Nucleus accumbens (tissue), 56 donors: Measurements from ENCODE around the gene ABCA3.
"Not testable (repeated sequence)": the region's sequence is repeated elsewhere in the genome, so short reads cannot be mapped to it uniquely, and the experiment has no call there.

Experiments used
- DNase-seq, 56 donors: peaks; one replicate each; lab custom pipeline; 2025; lab: John Stamatoyannopoulos, UW

Gene ABCA3

DNA sequence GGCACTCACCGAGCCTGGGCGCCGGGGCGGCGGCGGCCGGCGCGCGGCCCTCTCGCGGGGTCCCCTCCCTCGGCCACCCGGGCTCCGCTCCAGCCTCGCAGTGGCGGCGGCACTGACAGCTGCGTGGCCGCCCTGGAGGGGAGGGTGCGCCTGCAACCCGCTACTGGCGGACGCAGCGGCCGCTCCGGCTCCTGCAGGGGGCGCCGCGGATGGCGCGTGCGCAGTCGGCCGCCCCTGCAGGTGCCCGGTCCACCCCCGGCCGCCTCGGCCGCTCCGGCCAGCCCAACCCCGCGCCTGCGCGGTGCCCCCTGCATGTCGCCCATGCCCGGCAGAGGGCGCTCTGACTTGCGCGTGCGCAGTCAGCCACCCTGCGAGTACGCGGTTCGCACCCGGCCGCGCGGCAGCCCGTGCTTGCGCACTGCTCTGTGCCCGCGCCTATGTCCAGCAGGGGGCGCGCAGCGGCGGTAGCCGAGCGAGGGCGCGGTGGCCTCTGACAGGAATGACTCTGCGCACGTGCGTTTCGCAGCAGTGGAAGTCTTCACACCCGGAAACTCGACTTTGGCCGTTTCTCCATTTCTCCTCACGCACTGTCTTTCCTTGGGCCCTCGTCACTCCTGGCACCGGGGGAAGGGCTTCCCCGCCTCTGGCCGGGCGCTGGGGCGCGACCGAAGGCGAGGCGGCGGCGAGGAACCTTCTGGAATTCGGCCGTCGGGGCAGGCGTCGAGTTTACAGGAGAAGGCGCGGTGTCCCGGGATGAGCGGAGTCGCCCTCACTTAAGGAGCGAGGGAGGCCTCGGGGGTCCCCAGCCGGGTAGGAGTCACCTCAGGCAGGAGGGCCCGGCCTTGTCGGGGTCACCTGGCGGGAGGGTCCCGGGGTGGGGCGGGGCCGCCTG, at the start of gene ABCA3:
ABCA3 (minus strand) TSS at position 165 of the 892 bp plus-strand sequence. CDS start 14,262 bp downstream, outside the sequence.
- peak in 55 of 56 donors; percentile 36 to 97 (median 90) for DNase-seq

DNA sequence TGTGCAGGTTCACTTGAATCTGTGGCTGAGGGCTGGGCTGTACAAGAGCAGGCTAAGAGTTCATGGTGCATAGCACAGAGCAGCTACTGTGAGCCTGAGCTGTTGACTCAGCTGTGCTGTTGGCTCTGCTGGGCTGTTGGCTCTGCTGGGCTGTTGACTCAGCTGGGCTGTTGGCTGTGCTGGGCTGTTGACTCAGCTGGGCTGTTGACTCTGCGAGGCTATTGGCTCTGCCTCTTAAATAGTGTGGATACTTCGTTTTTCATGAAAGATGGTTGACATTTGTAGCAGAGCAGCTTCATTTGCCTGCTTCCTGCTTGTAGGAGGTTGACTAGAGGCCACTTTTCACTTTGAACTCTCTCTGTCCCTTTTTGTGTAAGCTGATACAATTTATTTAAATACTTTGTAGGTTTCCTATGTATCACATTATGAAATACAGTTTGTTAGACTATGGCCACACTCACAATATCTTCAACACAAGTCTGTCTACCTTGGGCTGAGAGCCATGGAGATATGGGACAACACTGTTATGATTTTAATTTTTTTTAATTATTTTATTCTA, 48.4 kb upstream of the ABCA3 start:
- no peak for DNase-seq

DNA sequence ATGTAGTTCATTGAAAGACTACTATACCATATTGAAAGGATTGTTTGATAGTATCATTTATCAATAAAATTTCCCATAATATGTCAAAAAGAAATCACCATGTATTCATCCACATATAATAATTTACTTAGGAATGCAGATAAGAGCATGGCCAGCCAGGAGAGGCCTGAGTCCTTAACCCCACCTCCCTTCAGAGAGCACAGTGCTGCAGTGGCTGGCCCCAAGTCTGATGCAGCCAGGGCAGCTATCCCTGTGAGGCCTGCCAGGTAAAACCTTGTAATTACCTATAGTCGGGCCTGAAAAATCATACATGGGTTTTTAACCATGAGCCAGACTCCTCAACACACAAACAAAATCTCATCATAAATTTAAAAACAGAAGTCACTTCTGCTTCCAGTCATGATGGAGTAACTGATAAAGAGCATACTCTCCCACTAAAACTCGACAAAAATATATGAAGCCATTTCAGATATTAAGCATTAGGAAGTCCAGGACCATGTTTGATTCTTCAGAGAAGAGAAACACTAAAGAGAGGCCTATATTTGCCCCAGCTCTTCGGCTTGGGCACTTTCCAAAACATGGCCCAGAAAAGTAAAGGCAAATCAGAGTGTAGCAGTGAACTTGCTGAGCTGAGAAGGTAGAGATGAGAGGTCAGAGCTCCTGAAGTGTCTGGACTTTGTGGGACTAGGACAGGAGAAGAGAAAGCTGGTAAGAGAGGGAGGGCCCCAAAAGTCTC, 47.8 kb upstream of the ABCA3 start:
- no peak for DNase-seq

DNA sequence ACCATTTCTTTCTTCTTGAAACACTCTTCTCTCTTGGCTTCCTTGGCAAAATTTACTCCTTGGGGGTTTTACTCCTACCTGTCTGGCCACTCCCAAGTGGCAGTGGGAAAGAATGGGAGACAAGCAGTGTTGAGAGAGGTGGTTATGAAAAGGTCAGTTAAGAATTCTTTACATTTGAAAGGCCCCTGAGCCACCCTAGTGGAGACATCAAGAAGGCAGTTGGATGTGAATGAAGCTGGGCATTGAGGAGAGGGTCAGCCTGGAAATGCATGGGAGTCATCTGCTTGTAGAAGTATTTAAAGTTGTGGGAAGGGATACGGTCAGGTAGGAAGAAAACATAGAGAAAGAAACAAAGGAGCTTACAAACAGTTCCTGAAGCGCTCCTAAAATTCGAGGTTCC, 46.5 kb upstream of the ABCA3 start:
- no peak for DNase-seq

DNA sequence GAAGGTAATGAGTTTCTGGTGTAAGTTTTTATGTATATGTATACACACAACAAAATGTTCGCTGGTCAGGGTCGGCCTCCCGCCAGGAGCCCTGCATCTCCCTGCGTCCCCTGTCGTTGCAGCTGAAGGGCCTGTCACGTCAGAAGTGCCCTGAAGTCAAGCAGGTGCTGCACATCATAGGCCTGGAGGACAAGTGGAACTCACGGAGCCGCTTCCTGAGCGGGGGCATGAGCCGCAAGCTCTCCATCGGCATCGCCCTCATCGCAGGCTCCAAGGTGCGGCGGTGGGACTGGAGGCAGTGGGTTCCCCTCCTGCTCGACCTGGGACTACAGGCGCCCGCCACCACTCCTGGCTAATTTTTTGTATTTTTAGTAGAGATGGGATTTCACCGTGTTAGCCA, 45.5 kb upstream of the ABCA3 start:
- DNase-seq = not testable (repeated sequence)

DNA sequence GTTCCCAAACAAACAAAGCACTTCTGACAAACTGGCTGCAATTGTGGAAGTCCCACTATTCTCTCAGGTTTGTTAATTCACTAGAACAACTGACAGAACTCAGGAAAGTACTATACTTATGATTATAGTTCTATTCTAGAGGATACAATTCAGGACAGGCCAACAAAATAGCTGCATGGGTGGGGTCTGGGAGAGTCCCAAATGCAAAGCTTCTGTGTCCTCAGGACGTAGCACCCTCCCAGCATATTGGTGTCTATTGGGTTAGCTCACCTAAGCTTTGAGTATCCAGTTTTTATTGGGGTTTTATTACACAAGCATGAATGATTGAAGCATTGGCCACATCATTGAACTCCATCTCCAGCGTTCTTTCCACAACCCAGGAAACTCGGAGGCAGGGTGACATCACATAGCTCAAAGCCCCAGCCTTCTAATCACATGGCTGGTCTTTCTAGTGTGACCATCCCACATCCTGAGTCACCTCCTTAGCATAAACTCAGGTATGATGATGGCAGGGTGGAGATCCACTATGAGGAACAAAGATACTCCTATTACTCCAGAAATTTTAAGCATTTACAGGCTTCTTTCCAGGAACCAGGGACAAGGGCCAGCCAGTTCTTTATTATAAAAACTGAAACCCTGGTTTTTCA, 44.8 kb upstream of the ABCA3 start:
- no peak for DNase-seq

DNA sequence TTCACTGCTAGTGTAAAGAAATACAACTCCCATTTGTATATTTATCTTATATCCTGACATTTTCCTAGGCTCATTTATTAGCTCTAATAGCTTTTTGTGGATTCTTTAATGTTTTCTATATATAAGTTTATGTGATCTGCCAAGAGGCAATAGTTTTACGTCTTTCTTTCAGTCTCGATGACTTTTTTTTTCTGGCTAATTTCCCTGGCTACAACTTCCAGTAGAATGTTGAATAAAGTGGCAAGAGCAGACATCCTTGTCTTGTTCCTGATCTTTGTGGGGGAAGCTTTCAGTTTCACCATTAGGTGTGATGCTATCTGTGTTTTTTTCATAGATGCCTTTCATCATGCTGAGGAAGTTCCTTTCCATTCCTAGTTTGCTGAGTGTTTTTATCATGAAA, 43.9 kb upstream of the ABCA3 start:
- DNase-seq = no peak

DNA sequence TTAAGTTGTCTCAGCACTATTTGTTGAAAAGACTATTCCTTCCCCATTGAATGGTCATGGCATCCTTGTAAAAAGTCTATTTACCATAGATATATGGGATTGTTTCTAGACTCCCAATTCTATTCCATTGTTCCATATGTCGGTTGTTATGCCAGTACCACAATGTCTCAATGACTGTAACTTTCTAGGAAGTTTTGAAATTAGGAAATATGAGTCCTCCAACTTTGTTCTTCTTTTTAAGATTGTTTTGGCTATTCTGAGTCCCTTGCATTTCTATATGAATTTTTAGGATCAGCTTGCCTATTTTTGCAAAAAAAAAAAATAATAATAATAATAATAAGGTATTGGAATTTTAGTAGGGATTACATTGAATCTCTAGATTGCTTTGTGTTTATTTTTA, 43.0 kb upstream of the ABCA3 start:
- DNase-seq = no peak

DNA sequence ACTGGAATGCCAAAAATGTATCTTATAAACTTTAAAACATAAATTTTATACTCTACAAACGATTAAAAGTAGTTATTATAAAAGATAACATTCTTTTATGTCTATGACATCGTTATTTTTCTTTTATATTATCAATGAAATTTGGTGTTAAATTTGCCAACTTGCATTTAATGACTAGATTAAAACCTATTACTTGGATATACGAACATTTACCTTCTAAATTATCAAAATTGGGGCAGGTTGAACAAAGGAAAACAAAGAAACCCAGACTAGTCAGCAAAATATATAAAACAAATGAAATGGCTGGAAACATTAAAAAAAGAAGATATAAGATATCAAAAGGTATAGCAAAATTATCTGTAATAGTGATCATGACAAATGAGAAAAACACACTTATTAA, 34.1 kb upstream of the ABCA3 start:
- DNase-seq = no peak

DNA sequence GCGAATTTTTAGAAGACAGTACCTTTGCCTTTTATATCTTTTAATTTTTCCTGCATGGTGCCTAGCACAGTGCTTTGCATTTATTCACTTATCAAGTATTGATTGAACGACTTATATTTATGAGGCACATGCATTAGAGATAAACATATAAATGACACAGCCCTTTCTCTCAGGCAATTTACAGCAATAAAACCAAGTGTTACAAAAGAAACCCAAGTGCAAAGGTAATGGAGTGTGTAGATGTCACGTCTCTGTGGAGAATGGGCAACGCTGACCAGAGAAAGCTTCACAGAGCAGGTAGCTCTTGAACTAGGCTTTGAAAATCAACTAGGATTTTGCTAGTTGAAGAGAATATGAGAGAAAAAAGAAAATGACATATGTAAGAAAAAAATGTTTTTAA, 32.6 kb upstream of the ABCA3 start:
- DNase-seq = no peak

DNA sequence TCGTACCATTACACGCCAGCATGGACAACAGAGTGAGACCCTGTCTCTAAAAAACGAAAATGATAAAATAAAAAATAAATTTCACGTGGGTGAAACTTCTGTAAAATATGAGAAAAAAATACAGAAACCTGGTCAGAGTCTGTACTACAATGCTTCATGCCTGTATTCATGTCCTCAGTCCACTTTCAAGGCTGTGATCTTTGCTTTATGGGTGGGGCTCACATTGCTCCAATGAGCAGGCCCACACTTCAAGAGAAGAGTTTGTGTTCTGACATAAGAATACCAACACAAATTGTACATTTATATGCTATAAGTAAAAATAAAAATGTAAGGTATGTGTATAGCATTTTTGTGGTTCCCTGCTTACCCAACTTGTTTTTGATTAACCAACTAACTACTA, 32.2 kb upstream of the ABCA3 start:
- DNase-seq = no peak

DNA sequence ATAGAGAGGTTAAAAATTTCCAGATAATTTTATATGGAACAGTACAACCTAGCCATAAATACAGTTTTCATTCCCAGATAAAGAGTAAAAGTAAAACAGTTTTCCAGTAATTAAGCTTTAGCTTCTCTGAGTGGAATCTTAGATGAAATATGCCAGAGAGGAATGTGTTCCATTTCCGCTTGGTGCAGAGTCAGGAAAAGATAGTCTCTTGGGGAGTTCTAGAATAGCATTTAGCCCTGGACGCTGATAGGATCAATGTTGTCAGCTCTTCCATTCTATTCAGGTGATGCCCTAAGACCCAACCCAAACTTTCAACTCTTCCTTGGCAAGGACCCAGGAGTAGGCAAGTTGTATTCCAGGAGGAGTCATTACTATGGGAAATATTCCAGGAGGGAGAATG, 30.9 kb upstream of the ABCA3 start:
- DNase-seq = no peak

DNA sequence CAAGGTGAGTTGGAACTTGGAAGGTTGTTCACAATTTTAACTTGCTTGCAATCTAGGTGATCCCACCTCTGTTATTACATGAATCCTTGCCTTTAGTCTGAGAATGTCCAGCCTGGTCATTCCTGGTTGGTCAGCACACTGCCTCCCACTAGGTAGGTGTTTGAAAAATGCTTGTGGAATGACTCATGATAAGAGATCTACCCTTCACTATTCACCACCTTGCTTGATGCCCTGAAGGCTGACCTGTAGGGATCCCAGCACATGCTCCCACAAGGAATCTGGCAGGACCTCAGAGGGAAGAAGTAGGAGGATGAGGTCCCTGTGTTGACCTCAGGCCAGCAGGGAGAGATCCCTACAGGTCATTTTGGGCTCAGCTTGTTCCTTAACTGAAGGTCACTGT, 30.2 kb upstream of the ABCA3 start:
- no peak for DNase-seq

DNA sequence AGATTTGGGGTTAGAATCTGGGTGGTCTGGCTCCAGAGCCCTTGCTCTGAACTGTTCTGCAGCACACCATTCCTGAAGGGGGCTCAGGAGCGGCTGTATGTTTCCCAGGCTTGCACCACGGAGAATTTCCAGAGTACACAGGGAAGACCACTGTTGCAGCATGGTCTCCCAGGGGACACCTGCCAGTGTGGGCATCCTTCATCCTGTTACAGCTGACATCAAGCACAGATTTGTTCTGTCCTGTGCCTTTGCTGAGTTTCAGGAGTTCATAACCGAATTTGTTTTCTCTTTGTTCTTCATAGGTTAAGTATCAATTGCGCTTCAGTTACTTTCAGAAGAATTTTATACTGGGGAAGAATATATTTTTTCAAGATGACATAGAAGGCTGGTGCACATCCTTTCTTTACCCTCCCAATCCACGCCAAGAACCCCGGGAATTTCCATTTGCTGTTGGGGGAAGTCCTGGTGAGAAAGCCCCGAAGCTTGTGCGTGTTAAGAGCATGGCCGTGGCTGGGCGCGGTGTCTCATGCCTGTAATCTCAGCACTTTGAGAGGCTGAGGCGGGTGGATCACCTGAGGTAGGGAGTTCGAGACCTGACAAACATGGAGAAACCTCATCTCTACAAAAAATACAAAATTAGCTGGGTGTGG, 26.3 kb upstream of the ABCA3 start:
- no peak for DNase-seq

DNA sequence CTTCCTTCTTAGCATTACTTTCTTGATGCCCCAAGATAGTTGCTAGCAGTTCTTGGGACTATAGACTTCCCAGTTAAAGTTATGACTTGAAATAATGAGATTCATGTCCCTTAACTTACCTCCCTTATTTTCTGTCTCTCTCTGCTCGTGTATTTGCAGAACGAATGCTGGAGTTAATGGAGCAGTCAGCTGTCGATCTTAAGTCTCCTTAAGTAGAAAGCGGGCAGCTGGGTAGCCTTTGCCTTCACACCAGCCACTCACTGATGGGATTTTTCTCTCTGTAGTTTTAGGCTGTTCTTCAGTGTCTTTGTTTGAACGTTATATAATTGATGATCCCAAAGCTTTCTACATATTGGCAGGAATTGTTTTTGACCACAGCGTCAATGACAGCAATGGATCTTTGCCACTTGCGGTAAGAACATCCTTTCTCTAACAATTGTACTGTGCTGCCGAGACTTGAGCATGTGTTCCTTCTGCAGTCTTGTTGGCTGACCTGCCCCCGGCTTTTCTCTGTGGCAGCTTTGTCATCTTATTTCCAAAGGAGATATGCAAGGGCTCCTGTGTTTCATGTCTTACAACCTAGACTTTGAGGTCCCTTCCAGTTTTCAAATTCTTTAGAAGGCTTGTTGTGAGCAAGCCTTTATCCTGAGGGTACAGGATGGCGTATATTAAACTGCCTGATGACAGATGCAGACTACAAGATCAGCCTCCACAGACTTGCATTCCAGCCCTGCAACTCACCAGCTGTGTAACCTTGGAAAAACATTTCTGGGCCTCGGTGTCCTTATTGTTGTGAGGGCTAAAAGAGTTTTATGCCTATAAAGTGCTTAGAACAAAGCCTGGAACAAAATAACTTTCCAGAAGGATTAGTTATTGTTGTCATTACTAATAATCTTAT, 25.1 kb upstream of the ABCA3 start:
- no peak for DNase-seq

DNA sequence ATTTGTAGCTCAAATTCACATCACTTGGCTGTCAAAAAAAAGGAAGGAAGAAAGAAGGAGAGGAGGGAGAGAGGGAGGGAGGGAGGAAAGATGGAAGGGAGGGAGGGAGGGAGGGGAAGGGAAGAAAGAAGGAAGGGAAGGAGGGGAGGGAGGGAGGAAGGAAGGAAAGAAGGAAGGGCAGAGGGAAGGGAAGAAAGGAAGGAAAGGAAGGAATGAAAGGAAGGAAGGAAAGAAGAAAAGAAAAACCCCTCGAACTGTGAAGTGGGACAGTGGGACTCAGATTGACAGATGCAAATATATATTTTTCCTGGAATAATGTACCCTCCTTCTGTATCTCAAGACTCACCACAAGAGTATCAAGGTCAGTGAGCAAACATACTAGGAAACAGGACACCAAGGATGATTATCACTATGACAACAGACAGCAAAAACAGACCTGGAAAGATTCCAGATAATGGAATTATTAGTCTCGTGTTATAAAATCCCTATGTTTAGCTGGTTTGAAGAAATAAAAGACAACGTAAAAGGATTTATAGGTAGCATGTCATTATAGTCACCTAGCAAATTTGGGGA, 24.2 kb upstream of the ABCA3 start:
- no peak for DNase-seq

DNA sequence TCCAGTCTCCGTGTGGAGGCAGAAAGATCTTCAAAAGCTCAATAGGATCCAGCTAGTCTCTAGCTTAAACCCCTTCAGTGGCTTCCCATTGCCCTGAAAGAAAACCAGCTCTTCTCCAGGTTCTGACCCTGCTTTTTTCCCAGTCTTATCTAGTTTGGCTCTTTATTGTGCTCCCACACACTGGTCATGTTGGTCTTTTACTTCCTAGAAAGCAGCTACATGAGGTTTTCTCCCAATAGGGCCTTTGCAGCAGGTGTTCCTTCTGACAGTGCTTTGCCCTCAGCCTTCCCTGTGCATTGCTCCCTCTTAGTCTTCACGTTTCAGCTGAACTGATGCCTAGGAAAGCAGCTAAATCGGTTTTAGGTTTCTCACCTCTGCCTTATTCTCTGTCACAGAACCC, 21.7 kb upstream of the ABCA3 start:
- no peak for DNase-seq

DNA sequence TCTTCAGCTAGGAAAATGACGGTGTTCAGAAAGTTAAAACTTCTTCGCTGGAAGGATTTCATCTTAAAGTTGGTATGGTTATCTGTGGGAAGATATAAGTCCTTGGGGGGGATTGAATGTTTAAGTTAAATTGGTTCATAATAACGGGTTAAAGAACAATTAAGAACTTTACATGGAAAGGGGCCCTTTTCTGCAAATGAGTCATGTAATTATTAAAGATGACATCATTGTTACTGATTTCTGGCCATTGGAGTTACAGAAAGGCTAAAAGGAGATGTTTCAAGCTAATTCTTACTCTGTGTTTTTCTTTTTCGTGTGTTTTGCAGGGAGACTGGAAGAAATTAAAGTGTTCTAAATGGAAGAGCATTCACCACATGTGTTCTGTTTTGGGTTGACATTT, 20.6 kb upstream of the ABCA3 start:
- no peak for DNase-seq

DNA sequence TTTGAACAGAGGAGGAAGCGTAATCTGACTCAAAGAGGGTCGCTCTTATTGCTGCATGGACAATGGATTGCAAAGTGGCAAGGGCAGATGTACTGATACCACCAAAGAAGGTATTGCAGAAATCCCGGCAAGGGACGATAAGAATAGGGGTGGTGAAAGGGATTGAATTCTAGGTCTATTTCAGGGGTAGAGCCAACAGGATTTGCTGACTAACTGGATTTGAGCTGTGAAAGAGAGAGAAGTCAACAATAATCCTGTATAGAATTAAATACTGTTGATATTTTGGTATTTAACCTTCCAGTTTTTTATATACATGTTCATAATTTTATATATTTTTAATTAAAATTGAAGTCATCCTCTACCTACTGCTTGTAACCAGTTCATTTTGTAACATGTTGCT, 19.4 kb upstream of the ABCA3 start:
- DNase-seq = no peak
